GM12891 (cell line): ENCODE results near the gene POLR2E.

ENCODE experiments used
- DNase-seq: peaks from one replicate; pipeline ENCODE4 v3.0.0; 2011; ENCODE audit warnings: low spot score; ENCODE audit not compliant: insufficient read length
- FAIRE-seq: peaks from 2 replicates; lab custom pipeline; 2011; peaks lifted over from hg19 to GRCh38; lab: Jason Lieb, UNC
- PAX5 ChIP-seq: IDR thresholded peaks from 2 replicates; pipeline ENCODE4 v1.6.1; 2011; ENCODE audit warnings: low read length, moderate library complexity, mild to moderate bottlenecking; ENCODE audit not compliant: insufficient read depth, severe bottlenecking
- POLR2A ChIP-seq: IDR thresholded peaks from 2 replicates; pipeline ENCODE4 v1.6.1; 2011; ENCODE audit warnings: low read depth, low read length, control low read depth
- POLR2AphosphoS5 ChIP-seq: IDR thresholded peaks from 2 replicates; pipeline ENCODE4 v1.6.1; 2011; ENCODE audit warnings: low read depth, low read length, control low read depth
- POU2F2 ChIP-seq: IDR thresholded peaks from 2 replicates; pipeline ENCODE4 v1.6.1; 2011; ENCODE audit warnings: low read depth, mild to moderate bottlenecking, control low read depth, low read length, moderate library complexity
- SPI1 ChIP-seq: IDR thresholded peaks from 2 replicates; pipeline ENCODE4 v1.6.1; 2011; ENCODE audit warnings: low read depth, low read length, control low read depth
- TAF1 ChIP-seq: IDR thresholded peaks from 2 replicates; pipeline ENCODE4 v1.6.1; 2011; ENCODE audit warnings: low read depth, low read length, control low read depth

The POLR2E gene

GRCh38 chr19:1055886-1056620 is 39.1 kb downstream of the POLR2E start:
- DNase-seq = no peak
- no peak for TF ChIP-seq PAX5
- no peak for FAIRE-seq

DNA sequence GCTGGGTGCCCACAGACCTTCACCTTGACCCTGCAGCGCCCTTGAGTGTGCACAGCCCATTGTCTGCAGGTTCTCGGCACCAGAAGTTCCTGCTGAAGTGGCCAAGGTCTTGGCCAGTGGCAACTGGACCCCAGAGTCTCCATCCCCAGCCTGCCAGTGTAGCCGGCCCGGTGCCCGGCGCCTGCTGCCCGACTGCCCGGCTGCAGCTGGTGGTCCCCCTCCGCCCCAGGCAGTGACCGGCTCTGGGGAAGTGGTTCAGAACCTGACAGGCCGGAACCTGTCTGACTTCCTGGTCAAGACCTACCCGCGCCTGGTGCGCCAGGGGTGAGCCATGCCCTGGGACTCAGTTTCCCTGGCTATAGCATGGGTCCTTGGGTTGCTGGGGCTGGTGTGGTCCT is 40.1 kb downstream of the POLR2E start:
- FAIRE-seq = no peak
- no peak for TF ChIP-seq TAF1
- TF ChIP-seq POU2F2 = no peak
- TF ChIP-seq PAX5 = no peak
- TF ChIP-seq SPI1 = no peak
- TF ChIP-seq POLR2A = no peak
- no peak for TF ChIP-seq POLR2AphosphoS5
- DNase-seq = no peak

DNA sequence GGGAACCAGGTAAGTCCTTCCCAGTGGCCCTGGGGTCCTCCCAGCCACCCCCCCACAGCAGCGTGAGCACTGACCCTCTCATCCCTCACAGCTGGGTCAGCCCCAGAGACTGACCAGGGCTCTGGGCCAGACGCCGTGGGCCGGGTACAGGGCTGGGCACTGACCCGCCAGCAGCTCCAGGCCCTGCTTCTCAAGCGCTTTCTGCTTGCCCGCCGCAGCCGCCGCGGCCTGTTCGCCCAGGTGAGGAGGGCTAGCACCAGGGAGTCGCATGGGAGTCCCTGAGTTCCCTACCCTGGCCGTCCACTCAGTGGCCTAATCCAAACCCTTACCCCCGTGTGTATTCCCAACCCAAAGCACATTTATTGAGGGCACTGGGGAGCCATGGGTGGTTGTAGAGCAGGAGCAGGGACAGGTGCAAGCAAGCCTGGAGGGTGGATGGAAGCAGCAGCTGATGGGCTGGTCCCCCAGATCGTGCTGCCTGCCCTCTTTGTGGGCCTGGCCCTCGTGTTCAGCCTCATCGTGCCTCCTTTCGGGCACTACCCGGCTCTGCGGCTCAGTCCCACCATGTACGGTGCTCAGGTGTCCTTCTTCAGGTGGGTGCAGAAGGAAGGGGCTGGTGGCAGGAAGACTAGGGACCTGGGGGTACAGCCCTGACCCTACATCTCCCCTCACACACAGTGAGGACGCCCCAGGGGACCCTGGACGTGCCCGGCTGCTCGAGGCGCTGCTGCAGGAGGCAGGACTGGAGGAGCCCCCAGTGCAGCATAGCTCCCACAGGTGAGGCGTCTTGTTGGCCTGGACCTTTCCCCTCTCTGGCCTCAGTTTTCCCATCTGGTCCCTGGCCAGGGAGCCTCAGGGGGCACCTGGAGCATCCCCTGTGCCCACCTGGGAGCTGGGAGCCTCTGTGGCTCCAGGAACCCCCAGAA is 40.8 kb downstream of the POLR2E start:
- TF ChIP-seq POLR2AphosphoS5 (no peak), SPI1 (no peak), PAX5 (no peak), TAF1 (no peak), POU2F2 (no peak), POLR2A (no peak)
- no peak for DNase-seq
- no peak for FAIRE-seq

DNA sequence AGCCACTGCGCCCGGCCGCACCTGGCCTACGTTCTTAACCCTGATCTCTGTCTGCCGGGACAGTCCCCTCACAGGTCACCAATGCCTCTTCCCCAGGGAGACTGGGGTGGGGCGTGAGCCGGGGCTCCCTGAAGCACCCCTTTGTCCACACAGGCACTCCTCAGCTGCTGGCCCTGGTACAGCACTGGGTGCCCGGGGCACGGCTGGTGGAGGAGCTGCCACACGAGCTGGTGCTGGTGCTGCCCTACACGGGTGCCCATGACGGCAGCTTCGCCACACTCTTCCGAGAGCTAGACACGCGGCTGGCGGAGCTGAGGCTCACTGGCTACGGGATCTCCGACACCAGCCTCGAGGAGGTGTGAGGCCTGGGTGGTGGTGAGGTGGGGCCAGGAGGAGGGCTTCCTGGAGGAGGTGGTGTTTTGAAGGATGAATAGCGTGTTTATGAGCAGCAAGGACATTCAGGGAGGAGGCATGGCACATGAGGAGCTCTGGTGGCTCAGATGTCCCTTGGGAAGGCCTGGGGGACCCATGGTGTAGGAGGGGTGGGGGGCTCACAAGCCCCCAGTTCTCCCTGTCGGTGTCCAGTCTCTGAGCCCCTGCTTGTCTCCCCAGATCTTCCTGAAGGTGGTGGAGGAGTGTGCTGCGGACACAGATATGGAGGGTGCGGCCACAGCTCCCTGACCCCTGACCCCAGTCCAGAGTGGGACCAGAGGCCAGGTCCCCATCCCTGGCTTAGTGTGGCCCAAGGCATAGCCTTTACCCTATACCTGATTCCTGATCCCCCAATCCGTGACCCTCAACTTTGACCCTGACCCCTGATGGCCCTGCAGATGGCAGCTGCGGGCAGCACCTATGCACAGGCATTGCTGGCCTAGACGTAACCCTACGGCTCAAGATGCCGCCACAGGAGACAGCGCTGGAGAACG is 41.7 kb downstream of the POLR2E start:
- DNase-seq = no peak
- TF ChIP-seq TAF1 = no peak
- no peak for TF ChIP-seq SPI1
- no peak for TF ChIP-seq POLR2A
- TF ChIP-seq POU2F2 = no peak
- TF ChIP-seq POLR2AphosphoS5 = no peak
- TF ChIP-seq PAX5 = no peak
- no peak for FAIRE-seq

DNA sequence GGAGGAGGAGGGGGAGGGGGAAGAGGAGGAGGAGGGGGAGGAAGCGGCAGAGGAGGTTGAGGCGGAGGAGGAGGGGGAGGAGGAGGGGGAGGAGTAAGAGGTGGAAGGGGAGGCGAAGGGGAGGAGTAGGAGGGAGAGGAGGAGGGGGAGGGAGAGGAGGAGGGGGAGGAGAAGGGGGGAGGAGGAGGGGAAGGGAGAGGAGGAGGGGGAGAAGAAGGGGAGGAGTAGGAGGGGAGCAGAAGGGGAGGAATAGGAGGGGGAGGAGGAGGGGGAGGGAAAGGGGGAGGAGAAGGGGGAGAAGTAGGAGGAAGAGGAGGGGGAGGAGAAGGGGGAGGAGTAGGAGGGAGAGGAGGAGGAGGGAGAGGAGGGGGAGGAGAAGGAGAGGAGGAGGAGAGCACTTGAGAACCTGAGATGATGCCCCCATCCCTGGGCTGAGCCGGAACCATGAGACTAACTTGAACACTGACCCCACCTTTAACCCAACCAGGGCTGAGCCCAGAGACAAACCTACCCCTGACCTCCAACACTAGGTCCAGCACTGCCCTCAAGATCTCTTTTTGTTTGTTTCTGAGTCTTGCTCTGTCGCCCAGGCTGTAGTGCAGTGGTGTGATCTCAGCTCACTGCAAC is 42.7 kb downstream of the POLR2E start:
- FAIRE-seq = no peak

GRCh38 chr19:1051791-1052190 is 43.4 kb downstream of the POLR2E start:
- DNase-seq (no peak), FAIRE-seq (no peak)
- TF ChIP-seq POLR2AphosphoS5 (no peak), TAF1 (no peak), POLR2A (no peak), PAX5 (no peak), POU2F2 (no peak), SPI1 (no peak)

More for the DNA sequence above, 42.7 kb downstream of the POLR2E start:
- no peak for DNase-seq
- TF ChIP-seq POLR2AphosphoS5 (no peak), TAF1 (no peak), PAX5 (no peak)

DNA sequence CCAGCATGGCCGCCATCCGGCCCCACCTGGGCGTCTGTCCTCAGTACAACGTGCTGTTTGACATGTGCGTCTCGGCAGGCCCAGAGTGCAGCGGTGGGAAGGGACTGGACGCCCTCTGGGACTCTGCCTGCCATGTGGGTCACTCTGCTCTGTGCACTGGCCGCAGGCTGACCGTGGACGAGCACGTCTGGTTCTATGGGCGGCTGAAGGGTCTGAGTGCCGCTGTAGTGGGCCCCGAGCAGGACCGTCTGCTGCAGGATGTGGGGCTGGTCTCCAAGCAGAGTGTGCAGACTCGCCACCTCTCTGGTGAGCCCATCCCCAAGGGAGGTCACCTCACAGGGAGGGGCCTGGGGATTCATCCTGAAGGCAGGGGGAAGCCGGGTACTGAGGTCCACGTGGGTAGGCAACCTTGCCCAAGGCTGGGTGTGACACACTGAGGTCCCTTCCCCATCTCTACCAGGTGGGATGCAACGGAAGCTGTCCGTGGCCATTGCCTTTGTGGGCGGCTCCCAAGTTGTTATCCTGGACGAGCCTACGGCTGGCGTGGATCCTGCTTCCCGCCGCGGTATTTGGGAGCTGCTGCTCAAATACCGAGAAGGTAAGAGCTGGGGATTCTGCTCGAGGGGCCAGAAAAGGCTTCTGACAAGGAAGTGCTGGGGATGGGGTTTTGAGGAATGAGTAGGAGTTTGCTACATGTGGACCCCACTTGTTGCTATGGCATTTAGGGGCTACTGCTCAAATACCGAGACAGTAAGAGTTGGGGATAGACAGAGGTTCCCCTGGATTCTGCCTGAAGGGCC is 44.0 kb downstream of the POLR2E start:
- DNase-seq = no peak
- no peak for FAIRE-seq

GRCh38 chr19:1049800-1050199 is 45.4 kb downstream of the POLR2E start:
- TF ChIP-seq PAX5 = no peak
- no peak for TF ChIP-seq POU2F2
- TF ChIP-seq POLR2A = no peak
- no peak for TF ChIP-seq POLR2AphosphoS5
- FAIRE-seq (no peak), DNase-seq (no peak)

More for the DNA sequence above, 44.0 kb downstream of the POLR2E start:
- TF ChIP-seq POU2F2 (no peak), POLR2AphosphoS5 (no peak), SPI1 (no peak), TAF1 (no peak), POLR2A (no peak), PAX5 (no peak)
